Bronchial smooth muscle cell (primary cell): ENCODE measurements around the gene TRMT112. TPM values are rescaled to one million over a fixed set of nuclear protein-coding genes. Genes with fewer than 3 reads are reported as not detected.

Experiments used
- total RNA-seq: library from RNA; depleted of rRNA; stranded (reverse); fragments of >200 nt; gene quantifications from 2 replicates; pipeline ENCODE4 v1.2.1, GENCODE V29; 2014

TRMT112 gene
- 240 and 246 TPM in 2 replicates for total RNA-seq

GRCh38 chr11:64317325-64317960, at the start of gene TRMT112:
Gene TRMT112, minus strand, starts transcription at chr11:64317559. Its CDS starts 33 bp downstream, at chr11:64317526.

GRCh38 chr11:64358907-64359711, 41.8 kb upstream of the TRMT112 start, which contains the start of gene RPS6KA4:
Gene RPS6KA4, plus strand, starts transcription at chr11:64359162. Its CDS starts 74 bp downstream, at chr11:64359236.

GRCh38 chr11:64339754-64340408, 22.5 kb upstream of the TRMT112 start, which contains the start of gene CCDC88B:
Gene CCDC88B, plus strand, starts transcription at chr11:64340204. Its CDS starts 63 bp downstream, at chr11:64340267.

DNA sequence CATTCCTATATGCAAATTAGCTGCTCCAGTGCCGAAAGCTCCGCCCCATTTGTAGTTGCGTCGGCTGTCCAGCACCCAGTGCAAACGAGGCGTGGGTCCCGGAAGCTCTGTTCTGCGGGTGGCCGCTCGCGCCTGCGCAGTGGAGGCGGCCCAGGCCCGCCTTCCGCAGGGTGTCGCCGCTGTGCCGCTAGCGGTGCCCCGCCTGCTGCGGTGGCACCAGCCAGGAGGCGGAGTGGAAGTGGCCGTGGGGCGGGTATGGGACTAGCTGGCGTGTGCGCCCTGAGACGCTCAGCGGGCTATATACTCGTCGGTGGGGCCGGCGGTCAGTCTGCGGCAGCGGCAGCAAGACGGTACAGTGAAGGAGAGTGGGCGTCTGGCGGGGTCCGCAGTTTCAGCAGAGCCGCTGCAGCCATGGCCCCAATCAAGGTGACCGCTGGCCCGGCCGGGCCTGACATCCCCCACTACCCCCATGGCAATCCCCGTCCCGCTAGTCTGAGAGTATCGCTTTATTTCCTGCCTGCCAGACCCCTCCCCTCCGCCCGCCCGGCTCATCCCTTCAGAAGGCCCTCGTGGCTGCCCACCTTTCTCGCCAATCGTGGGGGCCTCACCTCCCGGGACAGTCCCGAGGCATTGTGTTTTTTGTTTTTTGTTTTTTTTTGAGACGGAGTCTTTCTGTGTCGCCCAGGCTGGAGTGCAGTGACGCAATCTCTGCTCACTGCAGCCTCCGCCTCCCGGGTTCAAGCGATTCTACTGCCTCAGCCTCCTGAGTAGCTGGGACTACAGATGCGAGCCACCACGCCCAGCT, 804 bp upstream of the TRMT112 start, which contains the start of gene PRDX5:
Gene PRDX5 (plus strand): TSS at position 161 of the 805 bp plus-strand sequence. CDS start 95 bp downstream, at position 256.

DNA sequence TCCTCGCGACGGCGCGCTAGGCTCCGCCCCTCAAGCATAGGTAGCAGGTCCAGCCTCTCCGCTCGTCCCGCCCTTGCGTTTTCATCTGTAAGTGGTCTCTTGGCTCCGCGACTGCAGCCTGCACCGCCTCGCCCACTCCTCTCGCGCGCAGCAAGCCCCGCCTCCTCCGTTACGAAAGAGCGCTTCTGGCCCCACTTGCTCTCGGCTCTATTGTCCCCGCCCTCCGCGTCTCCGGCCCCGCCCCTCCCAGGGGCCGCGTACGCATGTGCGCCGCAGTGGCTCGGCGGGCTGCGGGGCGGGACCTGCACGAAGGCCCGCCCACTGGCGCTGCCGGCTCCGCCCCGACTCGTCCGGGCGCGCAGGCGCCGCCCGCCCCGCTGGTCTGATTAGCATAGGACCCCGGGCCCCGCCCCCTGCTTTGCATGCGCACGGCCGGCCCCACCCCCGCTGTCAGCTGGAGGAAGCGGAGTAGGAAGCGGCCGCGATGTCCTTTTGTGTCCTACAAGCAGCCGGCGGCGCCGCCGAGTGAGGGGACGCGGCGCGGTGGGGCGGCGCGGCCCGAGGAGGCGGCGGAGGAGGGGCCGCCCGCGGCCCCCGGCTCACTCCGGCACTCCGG, 12.2 kb downstream of the TRMT112 start, which contains the start of gene ESRRA:
Gene ESRRA (plus strand): TSS at position 450 of the 616 bp plus-strand sequence. CDS start 1,656 bp downstream, outside the sequence.

DNA sequence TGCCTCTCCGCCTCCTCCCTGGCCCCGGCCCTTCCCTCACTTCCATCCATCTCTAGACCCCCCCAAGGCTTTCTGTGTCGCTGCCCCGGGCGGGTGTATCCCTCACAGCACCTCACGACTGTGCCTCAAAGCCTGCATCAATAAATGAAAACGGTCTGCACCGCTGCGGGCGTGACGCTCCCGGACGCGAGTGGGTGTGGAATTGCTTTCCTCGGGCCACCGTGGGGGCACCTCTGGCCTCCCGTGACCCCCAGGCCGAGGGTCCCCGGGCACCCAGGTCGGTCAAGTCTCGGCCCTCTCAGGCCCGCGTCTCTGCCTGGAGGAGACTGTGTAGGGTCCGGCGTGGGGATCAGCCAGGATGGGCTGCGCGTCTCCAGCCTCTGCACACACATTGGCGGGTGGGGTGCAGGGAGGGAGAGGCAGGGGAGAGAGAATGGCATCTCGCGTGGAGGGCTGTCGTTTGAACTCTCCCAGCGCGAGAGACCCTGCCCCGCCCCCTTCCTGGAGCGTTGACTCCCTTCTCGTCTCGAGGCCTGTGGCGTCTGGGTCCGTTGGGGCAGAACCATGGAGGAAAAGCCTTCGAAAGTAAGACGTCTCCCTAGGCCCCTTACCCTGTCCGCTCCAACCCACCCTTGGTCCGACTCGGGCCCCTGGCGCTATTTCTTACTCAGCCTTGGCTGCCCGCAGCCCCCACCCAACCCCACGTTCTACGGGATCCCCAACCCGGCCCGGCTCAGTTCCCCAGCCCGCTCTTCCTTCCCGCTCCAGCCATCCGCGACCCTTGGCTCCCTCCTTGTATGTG, 17.3 kb downstream of the TRMT112 start, which contains the start of gene CATSPERZ:
Gene CATSPERZ (plus strand): TSS at position 512 of the 802 bp plus-strand sequence. CDS start 53 bp downstream, at position 565.

GRCh38 chr11:64291262-64291751, 26.1 kb downstream of the TRMT112 start, which contains the start of gene KCNK4:
Gene KCNK4, plus strand, starts transcription at chr11:64291302. Its CDS starts 1,717 bp downstream, at chr11:64293019.

GRCh38 chr11:64284962-64285884, 32.1 kb downstream of the TRMT112 start, which contains the start of gene GPR137:
Gene GPR137, plus strand, starts transcription at chr11:64285848. Its CDS starts 677 bp downstream, at chr11:64286525.

GRCh38 chr11:64284048-64284961, 33.1 kb downstream of the TRMT112 start, which contains the start of gene BAD:
Gene BAD, minus strand, starts transcription at chr11:64284665. Its CDS starts 297 bp downstream, at chr11:64284368.

Other genes starting within 250 kb of the TRMT112 start
- 16.9 and 17.7 TPM in 2 replicates for gene MACROD1, start 151.4 kb downstream of the TRMT112 start, total RNA-seq
- gene STIP1, start 131.4 kb downstream of the TRMT112 start, total RNA-seq: 87.2 and 125 TPM in 2 replicates
- gene FERMT3, start 110.8 kb downstream of the TRMT112 start, total RNA-seq: 2.0 and 3.3 TPM in 2 replicates
- 29.6 and 35.1 TPM in 2 replicates for gene TRPT1, start 91.4 kb downstream of the TRMT112 start, total RNA-seq
- gene NUDT22, start 91.3 kb downstream of the TRMT112 start, total RNA-seq: 37.1 and 57.7 TPM in 2 replicates
- 9.1 and 11.7 TPM in 2 replicates for gene DNAJC4, start 87.0 kb downstream of the TRMT112 start, total RNA-seq
- gene VEGFB, start 83.0 kb downstream of the TRMT112 start, total RNA-seq: 21.6 and 22.1 TPM in 2 replicates
- gene FKBP2, start 76.5 kb downstream of the TRMT112 start, total RNA-seq: 64.7 and 76.0 TPM in 2 replicates
- 93.2 and 113 TPM in 2 replicates for gene PPP1R14B, start 70.6 kb downstream of the TRMT112 start, total RNA-seq
- gene PLCB3, start 66.0 kb downstream of the TRMT112 start, total RNA-seq: 25.8 and 28.4 TPM in 2 replicates
- 43.1 and 65.1 TPM in 2 replicates for gene BAD, start 32.9 kb downstream of the TRMT112 start, total RNA-seq
- gene GPR137, start 31.7 kb downstream of the TRMT112 start, total RNA-seq: 6.5 and 7.9 TPM in 2 replicates
- 0.09 TPM in 1 of 2 replicates, not detected in the other for gene KCNK4, start 26.3 kb downstream of the TRMT112 start, total RNA-seq
- 0.43 and 0.95 TPM in 2 replicates for gene CATSPERZ, start 17.2 kb downstream of the TRMT112 start, total RNA-seq
- gene ESRRA, start 12.0 kb downstream of the TRMT112 start, total RNA-seq: 21.6 and 31.4 TPM in 2 replicates
- 399 and 404 TPM in 2 replicates for gene PRDX5, start 562 bp upstream of the TRMT112 start, total RNA-seq
- 1.3 and 1.7 TPM in 2 replicates for gene CCDC88B, start 22.6 kb upstream of the TRMT112 start, total RNA-seq
- 28.7 and 37.2 TPM in 2 replicates for gene RPS6KA4, start 41.6 kb upstream of the TRMT112 start, total RNA-seq
- 0.09 and 0.16 TPM in 2 replicates for gene SLC22A11, start 238.4 kb upstream of the TRMT112 start, total RNA-seq